Activated T-helper 17 cell treated with anti-CD3 and anti-CD28 coated beads, Interleukin-2, amount 50 U/mL, for 72 hours (primary cell): Measurements from ENCODE around the gene ASTN2. TPM values are rescaled to one million over a fixed set of nuclear protein-coding genes. Genes with fewer than 3 reads are reported as not detected.

Source experiments
- ATAC-seq: fragments of 150-1000 bp; cut with Tn5 transposase; replicated peaks from 2 replicates; pipeline ENCODE4 v1.10.0; 2021; ENCODE audit warnings: mild to moderate bottlenecking, moderate library complexity
- H3K27ac Mint-ChIP-seq: one replicate; pipeline ENCODE4 v1.8.0; 2022; ENCODE audit warnings: mixed read lengths
- H3K27me3 Mint-ChIP-seq: one replicate; pipeline ENCODE4 v1.8.0; 2022; ENCODE audit warnings: mixed read lengths
- H3K36me3 Mint-ChIP-seq: one replicate; pipeline ENCODE4 v1.8.0; 2022; ENCODE audit warnings: low read depth, mild to moderate bottlenecking, mixed read lengths
- H3K4me1 Mint-ChIP-seq: one replicate; pipeline ENCODE4 v1.8.0; 2022; ENCODE audit warnings: mixed read lengths
- H3K4me3 Mint-ChIP-seq: one replicate; pipeline ENCODE4 v1.8.0; 2022; ENCODE audit warnings: mild to moderate bottlenecking, mixed read lengths
- H3K9me3 Mint-ChIP-seq: one replicate; pipeline ENCODE4 v1.8.0; 2022; ENCODE audit warnings: mixed read lengths
- total RNA-seq, 2 donors: library from RNA; stranded (reverse); gene quantifications; one replicate each; pipeline ENCODE4 v1.2.3, GENCODE V29; 2022

Gene ASTN2
- total RNA-seq, 2 donors from 2014 or later: 3.3 to 5.4 TPM

DNA sequence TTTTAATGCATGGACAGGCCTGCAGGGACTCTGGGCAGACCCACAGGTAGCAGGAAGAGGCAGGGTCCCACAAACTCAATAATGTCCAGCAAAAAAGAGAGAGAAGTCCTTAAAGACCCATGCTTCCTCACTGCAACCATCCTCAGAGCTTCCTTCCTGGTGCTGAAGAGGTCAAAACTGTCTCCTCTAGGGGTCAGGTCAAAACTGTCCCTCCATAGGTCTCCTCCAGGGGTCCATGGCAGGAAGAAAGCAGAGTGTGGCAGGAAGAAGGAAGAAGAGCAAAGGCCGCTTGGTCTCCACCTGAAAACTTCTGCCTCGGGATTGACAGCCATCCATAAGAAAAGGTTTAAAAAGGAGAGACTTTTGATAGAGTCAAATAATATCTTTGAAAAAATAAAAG lies 989.6 kb downstream of the ASTN2 start:
- Mint-ChIP-seq H3K9me3 (no peaks in the 10 kb centered on the region), H3K36me3 (no peaks in the 10 kb centered on the region), H3K27ac (no peak overlapping the region), H3K4me3 (no peak overlapping the region), H3K27me3 (no peaks in the 10 kb centered on the region), H3K4me1 (no peaks in the 10 kb centered on the region)
- no peak for ATAC-seq

DNA sequence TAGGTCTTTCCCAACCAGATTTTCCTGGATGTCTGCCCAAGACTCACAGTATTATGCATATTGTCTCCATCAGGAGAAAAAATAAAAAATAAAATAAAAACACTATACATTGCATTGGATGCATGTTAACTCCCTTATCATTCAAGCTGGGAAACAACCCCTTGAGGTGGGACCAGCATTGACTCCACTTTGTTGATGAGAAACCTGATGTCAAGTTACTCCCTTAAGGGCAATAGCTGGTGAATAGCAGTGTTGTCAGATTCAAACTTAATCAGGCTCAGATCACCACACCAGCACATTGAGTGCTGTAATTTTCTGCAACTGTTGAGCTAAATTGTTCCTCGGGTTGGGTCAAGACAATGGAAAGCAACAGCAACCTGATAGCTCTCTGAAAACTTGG lies 991.7 kb downstream of the ASTN2 start:
- no peaks in the 10 kb centered on the region for H3K9me3 Mint-ChIP-seq
- no peak for ATAC-seq

DNA sequence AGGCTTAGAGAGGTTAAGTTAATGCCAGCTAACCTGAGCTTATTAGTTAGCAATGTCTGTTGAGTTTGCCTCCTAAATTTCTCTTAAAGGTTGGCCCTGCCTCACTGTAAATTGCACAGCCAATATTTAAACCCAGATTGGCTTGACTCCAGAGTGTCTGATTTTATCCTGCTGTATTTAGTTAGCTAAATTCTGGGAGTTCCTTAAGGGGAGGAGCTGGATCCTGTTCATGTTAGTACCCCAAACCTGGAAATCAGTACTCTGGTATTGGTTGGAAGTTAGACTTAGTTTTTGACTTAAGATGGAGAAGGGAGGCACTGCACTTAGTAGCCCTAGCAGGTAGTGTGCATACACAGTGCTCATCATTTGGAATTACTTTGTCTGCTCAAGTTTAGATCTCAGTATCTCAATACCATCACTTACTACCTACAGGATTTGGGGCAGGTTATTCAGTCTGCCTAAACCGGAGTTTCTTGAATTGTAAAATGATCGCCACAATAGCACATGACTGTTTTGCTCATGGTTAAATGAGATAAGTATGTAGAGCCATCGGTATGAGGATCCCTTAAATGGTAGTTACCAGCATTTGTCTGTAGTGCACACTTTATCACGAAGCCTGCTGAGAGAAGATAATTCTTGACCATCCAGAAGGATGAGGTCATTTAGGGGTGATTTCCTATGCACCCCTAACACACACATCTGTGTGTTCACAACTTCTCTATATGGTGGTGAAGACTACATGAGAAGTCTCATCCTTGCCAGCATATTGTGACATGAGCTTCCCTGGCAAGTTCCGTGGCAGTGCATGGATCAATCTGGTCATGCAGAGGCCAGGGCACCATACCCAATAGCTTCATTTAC lies 992.5 kb downstream of the ASTN2 start:
- Mint-ChIP-seq H3K9me3 (no peaks in the 10 kb centered on the region), H3K36me3 (no peaks in the 10 kb centered on the region), H3K4me3 (no peak overlapping the region), H3K4me1 (no peaks in the 10 kb centered on the region), H3K27me3 (no peaks in the 10 kb centered on the region), H3K27ac (no peak overlapping the region)
- ATAC-seq: no peak

More for the DNA sequence above, 991.7 kb downstream of the ASTN2 start:
- Mint-ChIP-seq H3K27ac (no peak overlapping the region), H3K4me3 (no peak overlapping the region), H3K27me3 (no peaks in the 10 kb centered on the region), H3K4me1 (no peaks in the 10 kb centered on the region), H3K36me3 (no peaks in the 10 kb centered on the region)

DNA sequence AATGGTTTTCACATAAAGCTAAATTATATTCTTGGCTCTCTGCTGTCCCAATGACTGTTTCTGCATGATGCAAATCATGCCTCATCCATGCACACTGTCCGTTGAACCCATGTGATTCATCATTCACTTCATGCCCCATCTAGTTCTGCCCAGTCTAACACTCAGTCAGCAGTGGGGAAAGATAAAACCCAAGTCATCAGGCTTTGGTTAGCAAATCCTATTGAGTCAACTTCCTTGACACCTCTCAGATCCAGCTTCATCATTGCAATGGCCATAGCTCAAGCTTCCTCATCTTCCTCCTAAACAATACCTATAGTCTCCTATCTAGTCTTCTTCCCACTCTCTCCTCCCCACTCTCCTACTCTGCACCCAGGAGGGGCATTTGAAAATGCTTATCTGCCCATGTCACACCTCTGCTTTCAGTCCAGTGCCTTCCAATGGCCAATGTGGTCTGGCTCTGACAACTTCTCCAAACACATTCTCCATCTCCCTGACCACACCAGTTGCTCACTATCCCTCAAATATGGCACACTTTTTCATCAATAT lies 993.8 kb downstream of the ASTN2 start:
- H3K9me3 Mint-ChIP-seq: no peaks in the 10 kb centered on the region
- no peak overlapping the region for H3K4me3 Mint-ChIP-seq
- H3K4me1 Mint-ChIP-seq: no peaks in the 10 kb centered on the region
- no peaks in the 10 kb centered on the region for H3K27me3 Mint-ChIP-seq
- no peak overlapping the region for H3K27ac Mint-ChIP-seq
- no peak for ATAC-seq
- no peaks in the 10 kb centered on the region for H3K36me3 Mint-ChIP-seq

DNA sequence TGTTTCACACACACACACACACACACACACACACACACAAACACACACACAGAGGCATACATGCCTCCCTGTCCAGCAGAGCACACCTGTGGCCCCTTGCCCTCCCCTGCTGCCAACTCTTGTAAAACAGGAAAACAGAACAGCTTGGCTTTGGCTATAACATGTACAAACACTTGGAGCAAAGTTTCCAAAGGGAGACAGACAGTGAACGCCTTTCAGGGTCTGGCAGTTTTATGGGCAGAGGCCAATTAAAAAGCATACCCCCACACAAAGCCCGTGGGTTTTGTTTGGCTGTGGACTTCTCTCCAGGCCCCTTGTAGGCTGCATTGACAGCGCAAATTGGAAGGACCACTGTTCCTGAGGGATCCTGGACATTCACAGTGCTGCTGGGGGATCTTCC lies 995.7 kb downstream of the ASTN2 start:
- H3K36me3 Mint-ChIP-seq: no peaks in the 10 kb centered on the region
- ATAC-seq: no peak
- no peaks in the 10 kb centered on the region for H3K4me1 Mint-ChIP-seq
- H3K4me3 Mint-ChIP-seq: no peak overlapping the region
- H3K27ac Mint-ChIP-seq: no peak overlapping the region
- H3K9me3 Mint-ChIP-seq: no peaks in the 10 kb centered on the region
- H3K27me3 Mint-ChIP-seq: no peaks in the 10 kb centered on the region

DNA sequence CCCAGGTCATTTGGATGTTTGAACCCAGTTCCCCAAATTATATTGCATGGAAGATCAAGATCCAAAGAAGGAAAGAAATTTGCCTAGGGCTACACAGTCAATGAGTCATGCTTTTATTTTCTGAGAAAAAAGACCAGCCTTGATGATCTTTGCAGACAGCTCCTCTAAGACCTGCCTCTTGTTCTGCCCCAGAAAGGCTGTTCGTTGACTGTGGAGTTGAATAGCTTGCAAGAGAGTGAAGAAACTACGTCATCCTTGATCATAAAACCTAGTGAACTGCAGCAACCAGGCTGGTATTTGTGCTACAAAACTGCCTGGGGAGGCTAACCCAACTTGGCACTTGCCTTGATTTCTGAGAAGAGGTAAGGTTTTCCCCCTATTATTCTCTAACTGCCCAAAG lies 997.4 kb downstream of the ASTN2 start:
- Mint-ChIP-seq H3K4me1 (no peaks in the 10 kb centered on the region), H3K36me3 (no peaks in the 10 kb centered on the region), H3K9me3 (no peaks in the 10 kb centered on the region), H3K27ac (no peak overlapping the region), H3K4me3 (no peak overlapping the region), H3K27me3 (no peaks in the 10 kb centered on the region)
- ATAC-seq: no peak

DNA sequence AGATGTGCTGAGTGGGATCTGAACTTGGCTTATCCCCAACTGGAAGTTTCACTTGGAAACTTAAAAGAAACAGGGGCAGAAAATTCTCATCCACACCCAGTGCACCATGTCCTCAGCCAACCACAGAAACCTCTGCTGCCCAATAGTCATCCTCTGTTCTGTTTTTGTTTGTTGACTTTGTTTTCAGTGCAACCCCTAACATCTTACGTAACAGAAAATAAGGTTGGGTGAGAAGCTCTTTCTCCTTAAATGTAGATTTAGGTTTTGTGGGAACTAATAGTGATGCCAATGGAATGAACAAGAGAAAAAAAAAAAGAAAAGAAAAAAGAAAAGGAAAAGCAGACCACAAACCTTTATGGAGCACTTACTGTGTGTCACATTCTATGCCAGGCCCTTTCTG lies 998.4 kb downstream of the ASTN2 start:
- Mint-ChIP-seq H3K36me3 (no peaks in the 10 kb centered on the region), H3K4me1 (no peaks in the 10 kb centered on the region), H3K9me3 (no peaks in the 10 kb centered on the region), H3K27ac (no peak overlapping the region), H3K27me3 (no peaks in the 10 kb centered on the region), H3K4me3 (no peak overlapping the region)
- ATAC-seq: no peak

DNA sequence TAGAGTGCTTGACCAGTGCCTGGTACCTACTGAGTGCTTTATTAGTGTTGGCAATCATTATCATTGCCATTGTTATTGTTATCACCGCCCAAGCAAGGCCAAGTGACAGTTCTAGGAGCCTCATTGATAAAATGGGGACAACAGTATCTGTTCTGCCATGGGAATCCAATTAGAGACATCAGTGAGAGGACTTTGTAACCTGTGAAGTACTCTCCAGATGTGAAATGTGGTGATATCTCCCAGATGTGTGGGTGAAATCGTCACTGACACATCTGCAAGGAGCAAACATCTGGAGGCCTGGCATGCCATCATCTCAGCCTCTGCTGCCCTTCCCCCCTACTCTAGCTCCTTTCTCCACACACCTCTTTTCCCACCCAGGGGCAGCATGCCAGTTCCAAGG lies 1000.5 kb downstream of the ASTN2 start:
- Mint-ChIP-seq H3K4me1 (no peaks in the 10 kb centered on the region), H3K27me3 (no peaks in the 10 kb centered on the region), H3K9me3 (peaks cover 3% of the 10 kb centered on the region), H3K36me3 (no peaks in the 10 kb centered on the region), H3K4me3 (no peak overlapping the region), H3K27ac (no peak overlapping the region)
- ATAC-seq: no peak

DNA sequence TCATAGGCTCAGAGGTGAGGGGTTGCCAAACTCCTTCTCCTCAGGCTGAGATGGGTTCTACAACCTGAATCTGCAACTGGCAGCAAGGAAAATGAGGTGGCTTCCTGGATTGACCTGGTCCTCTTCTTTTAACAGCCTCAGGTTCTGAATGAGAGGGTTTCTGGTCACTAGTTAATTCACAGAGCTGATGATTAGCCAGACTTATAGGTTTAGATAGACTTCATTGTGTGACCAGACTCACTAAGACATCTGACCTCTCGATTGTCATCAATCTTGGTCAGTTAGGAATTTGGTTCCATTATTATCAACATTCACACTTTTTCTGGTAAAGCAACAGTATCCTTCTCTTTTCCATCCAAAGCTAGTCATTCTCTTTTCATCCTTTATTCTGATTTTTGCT lies 1003.4 kb downstream of the ASTN2 start:
- Mint-ChIP-seq H3K9me3 (peaks cover 3% of the 10 kb centered on the region), H3K4me3 (no peak overlapping the region), H3K27ac (no peak overlapping the region), H3K27me3 (no peaks in the 10 kb centered on the region), H3K4me1 (no peaks in the 10 kb centered on the region), H3K36me3 (no peaks in the 10 kb centered on the region)
- ATAC-seq: no peak

DNA sequence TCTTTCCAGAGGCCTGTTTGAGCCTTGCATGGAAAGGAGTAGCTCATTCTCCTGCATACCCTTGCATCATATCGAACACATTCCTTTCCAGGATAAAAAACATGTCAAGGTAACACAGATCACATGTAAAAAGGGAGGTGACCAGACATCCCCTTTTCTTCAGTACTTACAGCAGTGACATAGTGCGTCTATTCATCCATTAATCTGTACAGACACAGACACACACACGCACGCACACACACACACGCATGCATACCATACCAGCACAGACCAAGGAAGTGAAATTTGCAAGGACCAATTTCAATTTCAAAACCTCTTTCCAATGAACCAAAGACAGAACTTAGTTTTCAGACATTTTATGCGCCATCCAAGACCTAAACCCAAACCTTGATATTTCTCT lies 1005.2 kb downstream of the ASTN2 start:
- no peak overlapping the region for H3K27ac Mint-ChIP-seq
- no peaks in the 10 kb centered on the region for H3K36me3 Mint-ChIP-seq
- H3K4me1 Mint-ChIP-seq: no peaks in the 10 kb centered on the region
- no peaks in the 10 kb centered on the region for H3K27me3 Mint-ChIP-seq
- ATAC-seq: no peak
- no peak overlapping the region for H3K4me3 Mint-ChIP-seq
- H3K9me3 Mint-ChIP-seq: peaks cover 3% of the 10 kb centered on the region

DNA sequence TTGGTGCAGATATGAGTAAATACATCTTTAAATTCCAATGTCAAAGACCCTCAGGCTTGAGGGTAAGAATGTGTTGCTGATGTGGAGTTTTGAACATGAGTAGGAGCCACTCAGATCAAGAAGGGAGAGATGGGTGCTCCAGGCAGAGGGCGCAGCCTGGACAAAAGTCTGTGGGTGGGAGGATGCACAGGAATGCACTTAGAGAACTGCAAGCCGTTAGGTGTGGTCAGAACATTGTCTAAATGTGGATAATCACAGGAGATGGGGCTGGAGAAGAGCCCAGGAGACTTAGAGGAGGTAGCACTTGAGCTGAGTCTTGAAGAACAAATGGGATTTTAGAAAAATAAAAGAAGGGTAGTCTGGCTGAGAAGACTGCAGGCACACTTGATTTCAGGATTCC lies 1005.7 kb downstream of the ASTN2 start:
- ATAC-seq: no peak
- Mint-ChIP-seq H3K36me3 (no peaks in the 10 kb centered on the region), H3K27me3 (no peaks in the 10 kb centered on the region), H3K4me3 (no peak overlapping the region), H3K4me1 (no peaks in the 10 kb centered on the region), H3K9me3 (peaks cover 3% of the 10 kb centered on the region), H3K27ac (no peak overlapping the region)

DNA sequence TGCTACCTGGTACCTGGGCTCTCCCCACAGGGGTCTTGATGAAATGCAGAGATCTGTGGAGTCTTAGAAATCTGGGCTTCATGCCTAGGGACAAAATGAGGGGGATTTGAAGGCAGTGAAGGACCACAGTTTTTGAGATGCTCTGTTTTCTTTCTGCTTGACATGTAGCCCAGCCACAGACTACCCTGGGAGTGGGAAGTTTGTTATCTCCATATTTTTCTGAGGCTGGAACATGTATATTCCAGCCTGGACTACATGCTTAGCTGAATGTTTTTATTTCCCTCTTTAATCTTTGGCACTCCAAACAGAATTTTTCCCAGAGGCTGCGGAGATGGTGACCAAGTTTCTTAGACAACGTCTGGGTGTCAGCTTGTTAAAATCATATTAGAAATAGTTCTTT lies 1008.4 kb downstream of the ASTN2 start:
- Mint-ChIP-seq H3K36me3 (no peaks in the 10 kb centered on the region), H3K4me3 (no peak overlapping the region), H3K27me3 (no peaks in the 10 kb centered on the region), H3K27ac (no peak overlapping the region), H3K9me3 (peaks cover 3% of the 10 kb centered on the region), H3K4me1 (no peaks in the 10 kb centered on the region)
- ATAC-seq: no peak

DNA sequence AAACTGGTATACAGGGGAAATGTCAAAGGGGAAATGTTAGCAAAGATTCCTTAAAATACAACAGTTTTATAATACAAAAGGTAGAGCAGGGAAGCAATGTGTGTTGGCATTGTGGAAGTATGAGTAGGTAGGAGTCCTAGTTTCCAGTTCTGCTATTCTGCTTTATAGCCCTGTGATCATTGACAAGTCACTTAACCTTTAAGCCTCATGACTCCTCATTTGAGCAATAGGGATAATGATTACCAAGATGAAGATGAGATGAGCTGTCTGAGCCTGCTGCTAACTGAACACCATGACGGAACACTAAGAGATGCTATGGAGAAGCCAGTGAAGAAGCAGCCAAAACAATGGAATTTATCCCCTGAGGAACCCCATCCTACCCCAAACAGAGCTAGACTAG lies 1009.5 kb downstream of the ASTN2 start:
- Mint-ChIP-seq H3K27ac (no peak overlapping the region), H3K27me3 (no peaks in the 10 kb centered on the region), H3K4me3 (no peak overlapping the region), H3K9me3 (peaks cover 2% of the 10 kb centered on the region), H3K36me3 (no peaks in the 10 kb centered on the region), H3K4me1 (no peaks in the 10 kb centered on the region)
- ATAC-seq: no peak

DNA sequence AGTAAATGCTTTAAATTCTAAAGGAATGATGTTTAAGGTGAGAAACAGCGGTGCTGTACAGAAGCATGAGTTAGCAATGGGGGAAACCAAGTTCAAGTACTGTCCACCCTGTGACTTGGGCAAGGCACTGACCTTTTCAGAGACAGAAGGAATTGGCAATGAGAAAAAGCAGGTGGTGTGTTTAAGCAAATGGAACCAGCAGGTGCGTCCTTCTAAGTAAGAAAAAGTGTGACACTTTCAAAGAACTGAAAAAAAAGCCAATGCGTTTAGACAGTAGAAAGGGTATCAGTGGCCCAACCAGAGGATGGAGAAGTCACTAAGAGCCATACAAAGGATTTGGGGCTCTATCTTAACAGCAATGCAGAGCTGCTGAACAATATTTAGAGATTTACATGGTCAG lies 1010.6 kb downstream of the ASTN2 start:
- H3K4me1 Mint-ChIP-seq: no peaks in the 10 kb centered on the region
- ATAC-seq: no peak
- no peak overlapping the region for H3K27ac Mint-ChIP-seq
- no peak overlapping the region for H3K4me3 Mint-ChIP-seq
- no peaks in the 10 kb centered on the region for H3K36me3 Mint-ChIP-seq
- H3K27me3 Mint-ChIP-seq: no peaks in the 10 kb centered on the region
- no peaks in the 10 kb centered on the region for H3K9me3 Mint-ChIP-seq

DNA sequence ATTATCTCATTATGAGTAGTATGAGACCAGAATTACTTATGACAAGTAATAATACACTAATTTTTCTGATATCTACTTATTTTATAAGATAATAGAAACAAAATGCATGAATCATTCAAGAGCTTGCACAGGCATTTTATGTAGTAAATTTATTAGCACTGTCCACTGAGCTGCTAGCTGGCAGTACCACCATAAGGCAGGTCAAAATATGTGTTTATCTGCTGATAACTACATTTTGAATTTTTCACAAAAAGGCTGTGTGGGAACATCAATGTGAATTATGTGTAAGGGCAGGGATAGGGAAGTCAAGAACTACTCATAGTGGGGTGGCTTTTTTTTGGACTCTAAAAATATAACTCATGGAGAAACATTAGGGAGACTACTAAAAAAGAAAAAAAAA lies 1011.7 kb downstream of the ASTN2 start:
- no peak for ATAC-seq
- no peaks in the 10 kb centered on the region for H3K27me3 Mint-ChIP-seq
- no peaks in the 10 kb centered on the region for H3K36me3 Mint-ChIP-seq
- no peak overlapping the region for H3K4me3 Mint-ChIP-seq
- no peaks in the 10 kb centered on the region for H3K4me1 Mint-ChIP-seq
- H3K9me3 Mint-ChIP-seq: no peaks in the 10 kb centered on the region
- H3K27ac Mint-ChIP-seq: no peak overlapping the region
